GM12878 (cell line): Measurements from ENCODE around the gene SMPDL3B.

ENCODE experiments used
- GATAD2B ChIP-seq: fragments of 450-650 bp; conservative IDR thresholded peaks from 2 replicates; pipeline ENCODE4 v1.6.1; 2017; ENCODE audit warnings: low read depth, mild to moderate bottlenecking, moderate library complexity
- TF ChIP-seq, protein P1 (sequence below), 3 experiments: IDR thresholded peaks in 2 of 3; conservative IDR thresholded peaks in 1 of 3; 2 replicates each; pipeline ENCODE4 v1.5.1; 2011; ENCODE audit warnings: low read depth in 3 of 3, low read length in 3 of 3, mild to moderate bottlenecking in 3 of 3, control low read depth in 2 of 3, moderate library complexity in 2 of 3, inconsistent platforms in 1 of 3, mixed read lengths in 1 of 3; ENCODE audit not compliant: control insufficient read depth in 2 of 3, insufficient read depth in 1 of 3; ENCODE audit errors: extremely low read depth in 1 of 3

DNA sequence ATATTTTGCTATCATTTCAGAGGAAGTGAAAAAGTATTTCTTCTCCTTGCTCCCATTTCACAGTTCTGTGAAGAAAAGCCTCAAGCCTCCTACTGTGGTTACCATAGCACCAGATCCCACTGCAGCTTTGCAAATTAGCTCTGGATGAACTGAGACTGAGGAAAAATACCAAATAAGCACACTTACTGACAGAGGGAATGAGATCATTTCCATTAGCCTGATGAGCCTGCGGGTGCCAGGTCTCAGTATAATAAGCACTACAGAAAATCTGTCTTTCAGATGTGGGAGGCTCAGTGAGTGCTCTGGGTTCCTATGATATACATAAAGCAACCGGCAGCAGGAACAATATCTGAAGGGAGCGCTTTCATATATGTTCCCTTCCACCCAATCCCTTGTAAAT is 46.3 kb downstream of the SMPDL3B start:
- TF ChIP-seq GATAD2B, result no peak
- TF ChIP-seq, protein P1, sequence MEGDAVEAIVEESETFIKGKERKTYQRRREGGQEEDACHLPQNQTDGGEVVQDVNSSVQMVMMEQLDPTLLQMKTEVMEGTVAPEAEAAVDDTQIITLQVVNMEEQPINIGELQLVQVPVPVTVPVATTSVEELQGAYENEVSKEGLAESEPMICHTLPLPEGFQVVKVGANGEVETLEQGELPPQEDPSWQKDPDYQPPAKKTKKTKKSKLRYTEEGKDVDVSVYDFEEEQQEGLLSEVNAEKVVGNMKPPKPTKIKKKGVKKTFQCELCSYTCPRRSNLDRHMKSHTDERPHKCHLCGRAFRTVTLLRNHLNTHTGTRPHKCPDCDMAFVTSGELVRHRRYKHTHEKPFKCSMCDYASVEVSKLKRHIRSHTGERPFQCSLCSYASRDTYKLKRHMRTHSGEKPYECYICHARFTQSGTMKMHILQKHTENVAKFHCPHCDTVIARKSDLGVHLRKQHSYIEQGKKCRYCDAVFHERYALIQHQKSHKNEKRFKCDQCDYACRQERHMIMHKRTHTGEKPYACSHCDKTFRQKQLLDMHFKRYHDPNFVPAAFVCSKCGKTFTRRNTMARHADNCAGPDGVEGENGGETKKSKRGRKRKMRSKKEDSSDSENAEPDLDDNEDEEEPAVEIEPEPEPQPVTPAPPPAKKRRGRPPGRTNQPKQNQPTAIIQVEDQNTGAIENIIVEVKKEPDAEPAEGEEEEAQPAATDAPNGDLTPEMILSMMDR (IDR thresholded peaks at IDR 0.05 in 2 of 3, conservative IDR thresholded peaks at IDR 0.05 in 1 of 3; ENCODE audit: control insufficient read depth in 2 of 3, extremely low read depth in 1 of 3, insufficient read depth in 1 of 3, low read depth in 3 of 3, low read length in 3 of 3), result no peak
